ENCODE measurements around the gene P2RX2.
"Not testable (repeated sequence)": the region's sequence is repeated elsewhere in the genome, so short reads cannot be mapped to it uniquely, and the experiment has no call there.

The P2RX2 gene

GRCh38 chr12:132593521-132593920, 25.1 kb upstream of the P2RX2 start:
- no peak for DNase-seq (ENCODE audit: low spot score)
- in situ Hi-C loops (cut with MboI; ENCODE audit: low sequenced_read_pairs, unreplicated experiment) = no loop called here
- no peak for TF ChIP-seq CTCF (IDR thresholded peaks at IDR 0.05; ENCODE audit: borderline replicate concordance, control extremely low read depth, extremely low read depth, insufficient read depth, missing control alignments)

GRCh38 chr12:132593938-132594358, 24.6 kb upstream of the P2RX2 start:
- peak; percentile 64 for DNase-seq (ENCODE audit: low spot score)
- TF ChIP-seq CTCF (IDR thresholded peaks at IDR 0.05; ENCODE audit: borderline replicate concordance, control extremely low read depth, extremely low read depth, insufficient read depth, missing control alignments) = no peak
- in situ Hi-C loops (cut with MboI; ENCODE audit: low sequenced_read_pairs, unreplicated experiment) = no loop called here

- DNase-seq (ENCODE audit: low spot score) = no peak
- TF ChIP-seq CTCF (IDR thresholded peaks at IDR 0.05; ENCODE audit: borderline replicate concordance, control extremely low read depth, extremely low read depth, insufficient read depth, missing control alignments) = no peak
- in situ Hi-C loops (cut with MboI; ENCODE audit: low sequenced_read_pairs, unreplicated experiment) = no loop called here
These were observed 23.4 kb upstream of the P2RX2 start for GRCh38 chr12:132595183-132595582.

- no peak for TF ChIP-seq CTCF (IDR thresholded peaks at IDR 0.05; ENCODE audit: borderline replicate concordance, control extremely low read depth, extremely low read depth, insufficient read depth, missing control alignments)
- DNase-seq (ENCODE audit: low spot score) = no peak
- in situ Hi-C loops (cut with MboI; ENCODE audit: low sequenced_read_pairs, unreplicated experiment) = no loop called here
These were observed 22.6 kb upstream of the P2RX2 start for GRCh38 chr12:132596016-132596415.

- TF ChIP-seq CTCF (IDR thresholded peaks at IDR 0.05; ENCODE audit: borderline replicate concordance, control extremely low read depth, extremely low read depth, insufficient read depth, missing control alignments) = no peak
- DNase-seq (ENCODE audit: low spot score) = no peak
- in situ Hi-C loops (cut with MboI; ENCODE audit: low sequenced_read_pairs, unreplicated experiment) = no loop called here
These were observed 21.0 kb upstream of the P2RX2 start for GRCh38 chr12:132597333-132598316.

- in situ Hi-C loops (cut with MboI; ENCODE audit: low sequenced_read_pairs, unreplicated experiment); DNase-seq (ENCODE audit: low spot score): not testable (repeated sequence)
These were observed 19.1 kb upstream of the P2RX2 start for GRCh38 chr12:132599502-132599901.
